OCI-LY7 (cell line): ENCODE results near the gene DCDC2C. TPM values are rescaled to one million over a fixed set of nuclear protein-coding genes. Genes with fewer than 3 reads are reported as not detected.

Experiments
- BruUV-seq: library from RNA; stranded (reverse); fragments of 400-500 nt; replicated peaks from 2 replicates; lab custom pipeline; 2021; lab: Mats Ljungman, UMichigan
- CTCF ChIA-PET: fragments of 300-600 bp; sonication (Branson Sonifier 250); formaldehyde crosslinking; loops from one replicate; lab custom pipeline; 2022; ENCODE audit warnings: antibody characterized with exemption; ENCODE audit not compliant: unreplicated experiment; lab: Charles Lee
- POLR2A ChIA-PET: fragments of 300-600 bp; sonication (Branson Sonifier 250); formaldehyde crosslinking; loops from one replicate; lab custom pipeline; 2022; ENCODE audit warnings: antibody characterized with exemption; lab: Charles Lee
- DNase-seq: peaks from one replicate; pipeline ENCODE4 v3.0.0-alpha.2; 2015; ENCODE audit warnings: low spot score
- H2AFZ ChIP-seq: fragments of 200-600 bp; sonication (generic), shearing (Covaris generic); 2 replicates; pipeline ENCODE4 v1.6.1; 2014; ENCODE audit warnings: mild to moderate bottlenecking, antibody characterized with exemption, low read length, moderate library complexity
- H3K27ac ChIP-seq: fragments of 200-600 bp; sonication (generic); 2 replicates; pipeline ENCODE4 v1.5.1; 2014; ENCODE audit warnings: mixed run types, low read depth, mild to moderate bottlenecking, moderate library complexity, low read length, inconsistent platforms; ENCODE audit not compliant: poor library complexity, severe bottlenecking
- H3K36me3 ChIP-seq: fragments of 200-600 bp; sonication (generic); 2 replicates; pipeline ENCODE4 v1.6.1; 2014; ENCODE audit warnings: mild to moderate bottlenecking, antibody characterized with exemption, low read length, moderate library complexity, mixed read lengths; ENCODE audit not compliant: insufficient read depth
- H3K4me1 ChIP-seq: fragments of 200-600 bp; sonication (generic); 2 replicates; pipeline ENCODE4 v1.5.1; 2014; ENCODE audit warnings: mild to moderate bottlenecking, low read length; ENCODE audit not compliant: insufficient read depth, poor library complexity, severe bottlenecking
- H3K4me2 ChIP-seq: fragments of 200-600 bp; sonication (generic); 2 replicates; pipeline ENCODE4 v1.6.1; 2014; ENCODE audit warnings: mild to moderate bottlenecking, low read length
- H3K4me3 ChIP-seq: fragments of 200-600 bp; sonication (generic); 2 replicates; pipeline ENCODE4 v1.5.1; 2014; ENCODE audit warnings: mild to moderate bottlenecking, low read depth, low read length; ENCODE audit not compliant: poor library complexity, severe bottlenecking
- H3K79me2 ChIP-seq: fragments of 200-600 bp; sonication (generic); 2 replicates; pipeline ENCODE4 v1.6.1; 2016; ENCODE audit warnings: low read depth, mild to moderate bottlenecking, low read length, moderate library complexity, mixed read lengths; ENCODE audit not compliant: insufficient read depth
- H3K9me2 ChIP-seq: fragments of 200-600 bp; sonication (generic); 2 replicates; pipeline ENCODE4 v1.6.1; 2016; ENCODE audit warnings: mild to moderate bottlenecking, low read length, mixed read lengths; ENCODE audit not compliant: insufficient read depth
- H3K9me3 ChIP-seq: fragments of 200-600 bp; sonication (generic); 2 replicates; pipeline ENCODE4 v1.6.1; 2014; ENCODE audit warnings: mild to moderate bottlenecking, mixed run types, low read length, mixed read lengths
- H4K20me1 ChIP-seq: fragments of 200-600 bp; sonication (generic); 2 replicates; pipeline ENCODE4 v1.6.1; 2014; ENCODE audit warnings: mild to moderate bottlenecking, antibody characterized with exemption, low read length, moderate library complexity, mixed read lengths; ENCODE audit not compliant: insufficient read depth
- EZH2phosphoT487 ChIP-seq: fragments of 200-600 bp; sonication (generic); IDR thresholded peaks from 2 replicates; pipeline ENCODE4 v1.6.1; 2018; ENCODE audit warnings: low read depth, borderline replicate concordance, mild to moderate bottlenecking, mixed run types, antibody characterized with exemption, low read length, moderate library complexity, mixed read lengths
- intact Hi-C: fragments of 100-400 bp; cut with micrococcal nuclease; formaldehyde crosslinking; loops from one replicate; pipeline ENCODE4 v1.10.0; 2022; ENCODE audit not compliant: unreplicated experiment
- total RNA-seq, 2 experiments: library from RNA; depleted of rRNA in 1 of 2; stranded (reverse); fragments of >200 nt in 1 of 2; shearing (Covaris generic) in 1 of 2; gene quantifications; 2 replicates each; pipeline ENCODE4 v1.2.3, GENCODE V29; 2014 to 2022
- TF ChIP-seq, protein P1 (sequence below): fragments of 200-600 bp; sonication (generic); conservative IDR thresholded peaks from 2 replicates; pipeline ENCODE4 v1.5.1; 2014; ENCODE audit warnings: mild to moderate bottlenecking, antibody characterized with exemption, low read length, moderate library complexity, mixed read lengths

The DCDC2C gene
- total RNA-seq, 2 experiments from 2014 or later, result not detected

DNA sequence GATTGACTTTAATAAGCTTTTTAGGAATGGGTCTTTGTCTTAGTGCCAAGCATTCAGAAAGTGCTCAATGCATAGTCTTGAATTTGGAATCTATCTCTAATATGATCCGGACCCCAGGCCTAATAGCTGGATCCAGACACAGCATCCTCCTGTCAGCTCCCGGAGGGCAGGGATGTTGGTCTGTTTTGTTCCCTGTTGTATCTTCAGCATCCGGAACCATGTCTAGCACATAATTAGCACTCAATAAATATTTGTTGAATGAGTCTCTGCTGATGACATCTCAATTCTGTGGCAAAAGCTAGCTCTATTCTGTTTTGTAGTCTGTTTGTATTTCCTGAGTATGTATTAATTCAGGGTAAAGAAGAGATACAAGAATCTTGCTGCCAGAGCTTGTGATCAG lies 169.1 kb downstream of the DCDC2C start:
- no peaks in the 10 kb centered on the region for H3K9me3 ChIP-seq
- no peaks in the 10 kb centered on the region for H3K4me1 ChIP-seq
- no peak overlapping the region for H3K4me3 ChIP-seq
- BruUV-seq, result no TSS peak
- CTCF ChIA-PET, result no interaction called here
- H3K36me3 ChIP-seq, result no peaks in the 10 kb centered on the region
- intact Hi-C loops, result no loop called here
- H4K20me1 ChIP-seq, result no peaks in the 10 kb centered on the region
- no peak for DNase-seq
- no peak overlapping the region for H2AFZ ChIP-seq
- no peaks in the 10 kb centered on the region for H3K9me2 ChIP-seq
- no peaks in the 10 kb centered on the region for H3K79me2 ChIP-seq
- no peak overlapping the region for H3K27ac ChIP-seq
- POLR2A ChIA-PET, result interaction anchor here (0.9 to 1.1 kb wide), 3 partner anchors 8 to 17 kb away, joined by 3 read pairs; no protein-coding TSS in a partner anchor
- H3K4me2 ChIP-seq, result no peak overlapping the region
- TF ChIP-seq, protein P1, sequence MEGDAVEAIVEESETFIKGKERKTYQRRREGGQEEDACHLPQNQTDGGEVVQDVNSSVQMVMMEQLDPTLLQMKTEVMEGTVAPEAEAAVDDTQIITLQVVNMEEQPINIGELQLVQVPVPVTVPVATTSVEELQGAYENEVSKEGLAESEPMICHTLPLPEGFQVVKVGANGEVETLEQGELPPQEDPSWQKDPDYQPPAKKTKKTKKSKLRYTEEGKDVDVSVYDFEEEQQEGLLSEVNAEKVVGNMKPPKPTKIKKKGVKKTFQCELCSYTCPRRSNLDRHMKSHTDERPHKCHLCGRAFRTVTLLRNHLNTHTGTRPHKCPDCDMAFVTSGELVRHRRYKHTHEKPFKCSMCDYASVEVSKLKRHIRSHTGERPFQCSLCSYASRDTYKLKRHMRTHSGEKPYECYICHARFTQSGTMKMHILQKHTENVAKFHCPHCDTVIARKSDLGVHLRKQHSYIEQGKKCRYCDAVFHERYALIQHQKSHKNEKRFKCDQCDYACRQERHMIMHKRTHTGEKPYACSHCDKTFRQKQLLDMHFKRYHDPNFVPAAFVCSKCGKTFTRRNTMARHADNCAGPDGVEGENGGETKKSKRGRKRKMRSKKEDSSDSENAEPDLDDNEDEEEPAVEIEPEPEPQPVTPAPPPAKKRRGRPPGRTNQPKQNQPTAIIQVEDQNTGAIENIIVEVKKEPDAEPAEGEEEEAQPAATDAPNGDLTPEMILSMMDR, result no peak
- no peak for TF ChIP-seq EZH2phosphoT487

DNA sequence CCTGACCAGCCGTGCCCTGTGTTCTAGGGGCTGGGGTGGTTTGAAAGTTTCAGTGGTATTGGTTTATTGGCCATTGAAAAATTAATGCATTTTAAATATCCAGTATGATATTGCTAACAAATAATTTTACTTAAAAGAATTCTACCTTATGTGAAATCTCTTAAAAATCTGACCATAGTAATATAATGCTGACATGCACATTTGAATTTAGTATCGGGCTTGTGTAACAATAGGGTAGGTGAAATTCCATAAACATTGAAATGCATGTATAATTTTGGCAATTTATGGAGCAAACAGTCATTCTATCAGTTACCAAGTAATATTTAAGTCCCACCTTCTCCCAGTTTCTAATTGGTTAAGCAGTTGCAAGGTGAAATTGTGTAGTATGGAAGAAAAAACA lies 170.5 kb downstream of the DCDC2C start:
- Histone ChIP-seq H3K4me1 (no peaks in the 10 kb centered on the region), H2AFZ (no peak overlapping the region), H3K27ac (no peak overlapping the region), H4K20me1 (no peaks in the 10 kb centered on the region), H3K4me3 (no peak overlapping the region), H3K36me3 (no peaks in the 10 kb centered on the region), H3K4me2 (no peak overlapping the region), H3K9me2 (no peaks in the 10 kb centered on the region), H3K79me2 (no peaks in the 10 kb centered on the region), H3K9me3 (no peaks in the 10 kb centered on the region)
- POLR2A ChIA-PET, result no interaction called here
- intact Hi-C loops, result no loop called here
- CTCF ChIA-PET, result no interaction called here
- TF ChIP-seq, protein P1, result no peak
- no peak for TF ChIP-seq EZH2phosphoT487
- BruUV-seq, result no TSS peak
- no peak for DNase-seq

DNA sequence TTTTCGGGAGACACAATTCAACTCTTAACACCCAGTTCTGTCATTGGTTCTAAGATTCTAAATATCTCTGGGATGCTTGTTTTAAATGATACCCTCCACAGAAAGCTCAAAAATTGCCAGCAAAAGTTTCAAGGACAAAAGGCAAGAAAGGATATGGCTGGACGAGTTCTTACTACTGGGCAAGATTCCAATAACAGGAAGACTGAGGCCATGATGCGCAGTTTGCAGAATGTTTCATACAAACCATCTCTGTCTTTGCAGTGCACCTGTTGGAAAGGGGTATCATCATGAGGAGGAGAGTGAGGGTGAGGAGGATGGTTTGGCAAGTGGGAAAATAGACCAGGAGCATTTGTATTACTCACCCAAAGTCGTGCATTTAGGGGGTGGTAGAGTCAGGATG lies 172.8 kb downstream of the DCDC2C start:
- Histone ChIP-seq H4K20me1 (no peaks in the 10 kb centered on the region), H3K9me2 (no peaks in the 10 kb centered on the region), H3K4me2 (no peak overlapping the region), H3K4me3 (no peak overlapping the region), H3K36me3 (no peaks in the 10 kb centered on the region), H3K79me2 (no peaks in the 10 kb centered on the region), H3K9me3 (no peaks in the 10 kb centered on the region), H2AFZ (no peak overlapping the region), H3K4me1 (no peaks in the 10 kb centered on the region), H3K27ac (no peak overlapping the region)
- ChIA-PET POLR2A (no interaction called here), CTCF (no interaction called here)
- intact Hi-C loops, result no loop called here
- no peak for TF ChIP-seq EZH2phosphoT487
- TF ChIP-seq, protein P1, result no peak
- BruUV-seq, result no TSS peak
- no peak for DNase-seq
